Medulla oblongata (tissue), 1 donor: ENCODE data around the gene ASB4.
"Not testable (repeated sequence)": the region's sequence is repeated elsewhere in the genome, so short reads cannot be mapped to it uniquely, and the experiment has no call there.

Experiments used
- DNase-seq: peaks from one replicate; pipeline ENCODE4 v3.0.0-alpha.2; 2015; ENCODE audit errors: extremely low spot score

Gene ASB4

DNA sequence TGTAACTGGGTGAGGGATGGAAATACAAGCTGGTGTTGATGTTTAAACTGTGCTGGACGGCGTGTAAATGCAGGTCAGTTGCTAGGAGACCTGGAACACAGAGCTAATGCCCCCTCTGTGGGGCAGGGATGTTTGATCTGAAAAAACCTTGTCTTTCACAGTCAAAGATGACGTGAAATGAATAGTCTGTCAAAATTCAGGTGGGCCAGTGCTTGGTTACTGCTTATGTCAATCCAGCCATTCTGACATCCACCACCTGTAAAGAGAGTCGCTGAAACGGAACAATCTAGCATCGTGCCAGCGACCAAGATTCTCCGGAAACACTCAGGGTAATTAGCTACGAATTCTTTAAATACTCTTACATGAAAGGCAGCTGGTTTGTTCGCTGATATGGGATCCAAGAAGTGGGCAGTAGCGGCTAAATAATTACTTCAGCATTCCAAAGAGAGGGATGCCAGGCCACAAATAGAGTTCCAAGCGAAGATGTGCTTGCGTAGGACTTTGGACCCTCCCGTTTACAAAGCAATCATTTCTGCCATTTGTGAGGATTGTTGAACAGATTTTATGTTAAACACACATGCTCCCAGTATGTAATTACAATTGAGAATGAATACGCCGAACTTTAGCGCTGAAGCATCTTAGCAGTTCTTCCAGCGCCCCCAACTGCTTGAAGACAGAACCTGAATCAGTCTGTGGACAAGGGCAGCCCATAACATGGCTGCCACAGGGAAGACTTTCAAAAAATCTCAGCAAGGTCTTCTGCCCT, 7.3 kb upstream of the ASB4 start:
- DNase-seq = peak; percentile 70

DNA sequence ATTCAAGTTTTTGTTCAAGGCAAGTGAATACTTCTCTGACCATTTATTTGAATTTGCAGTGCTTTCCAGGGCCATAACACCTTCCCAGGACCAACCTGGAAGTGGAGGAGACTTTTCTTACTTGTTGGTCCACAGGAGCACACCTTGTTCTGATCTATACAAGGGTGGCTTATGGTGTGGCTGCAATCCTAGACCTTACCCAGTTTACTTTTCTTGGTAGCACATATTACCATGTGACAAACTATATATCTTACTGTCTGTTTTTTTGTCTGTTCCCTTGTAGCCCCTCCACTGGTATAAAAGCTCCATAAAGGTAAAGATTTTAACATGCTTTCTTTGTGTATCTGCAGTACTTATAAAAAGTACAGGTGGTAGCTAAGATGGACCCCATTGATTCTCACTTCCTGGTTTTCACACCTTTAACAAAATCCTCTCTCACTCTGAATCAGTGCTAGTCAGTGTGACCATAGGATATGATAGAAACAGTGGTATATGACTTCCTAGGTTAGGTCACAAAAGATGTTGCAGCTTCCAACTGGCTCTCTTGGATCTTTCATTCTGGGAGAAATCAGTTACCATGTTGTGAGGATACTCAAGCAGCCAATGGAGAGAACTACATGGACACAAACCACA, 5.6 kb upstream of the ASB4 start:
- DNase-seq = no peak

DNA sequence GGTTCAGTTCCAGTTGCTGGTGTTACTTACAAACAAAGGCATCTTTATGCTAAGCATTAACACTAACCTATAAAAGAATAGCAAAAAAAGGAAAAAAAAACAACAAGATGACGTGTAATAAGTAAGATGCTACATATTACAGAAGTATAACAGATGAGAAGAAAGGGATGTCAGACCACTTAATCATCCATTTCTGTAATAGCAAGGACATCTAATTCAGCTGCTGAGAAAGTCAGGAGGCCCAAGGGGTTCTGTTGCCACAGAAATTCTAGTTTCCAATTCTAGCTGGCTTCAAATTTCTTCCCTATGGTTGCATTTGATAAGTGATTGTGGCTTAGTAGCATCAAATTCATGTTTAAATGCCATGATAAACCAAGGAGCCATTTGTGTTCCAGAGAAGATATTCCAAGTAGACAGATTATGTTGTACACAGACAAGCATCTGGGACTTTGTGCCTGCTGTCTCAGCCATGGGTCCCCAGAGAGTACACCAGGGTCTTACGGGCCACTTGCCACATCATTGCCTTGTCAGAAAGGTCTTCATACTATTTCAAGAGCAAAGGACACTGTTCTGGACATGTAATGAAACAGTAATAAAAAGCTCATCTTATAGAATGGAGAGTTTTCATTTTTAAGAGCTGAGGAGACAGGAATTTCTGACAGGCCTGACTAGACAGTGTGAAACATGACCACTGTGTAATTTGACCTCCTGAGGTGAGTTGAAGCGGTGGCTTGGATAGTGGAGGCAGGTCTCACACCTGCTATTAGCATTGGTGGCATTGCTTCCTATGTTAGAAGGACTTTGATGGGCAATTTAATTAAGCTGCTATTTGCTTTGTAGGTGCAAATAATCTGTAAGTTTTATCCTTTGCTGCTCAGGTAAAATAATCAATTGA, 4.2 kb upstream of the ASB4 start:
- no peak for DNase-seq

DNA sequence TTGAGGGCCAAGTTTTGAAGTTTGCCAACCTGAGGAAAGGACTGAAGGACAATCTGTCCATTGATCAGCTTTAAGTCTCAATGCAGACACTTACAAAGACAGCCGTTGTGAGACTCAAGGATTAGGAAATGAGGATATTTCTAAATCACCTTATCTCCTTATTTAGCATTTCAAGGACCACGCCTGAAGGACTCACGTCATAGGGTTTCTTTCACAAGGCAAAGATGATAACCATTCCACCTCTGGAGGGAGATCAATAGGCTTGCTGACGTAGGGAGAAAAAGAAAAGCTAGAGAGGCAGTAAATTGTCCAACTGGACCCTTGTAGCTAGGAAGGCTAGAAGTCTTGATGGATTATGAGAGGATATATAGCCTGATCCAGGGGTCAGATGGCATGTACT, 3.3 kb upstream of the ASB4 start:
- no peak for DNase-seq

GRCh38 chr7:95490231-95490762, 4.6 kb downstream of the ASB4 start:
- DNase-seq = no peak

GRCh38 chr7:95491201-95491600, 5.5 kb downstream of the ASB4 start:
- DNase-seq = no peak

GRCh38 chr7:95491634-95492314, 6.0 kb downstream of the ASB4 start:
- no peak for DNase-seq

- DNase-seq = no peak
Measured at GRCh38 chr7:95493247-95493646, 7.5 kb downstream of the ASB4 start.

GRCh38 chr7:95493844-95494243, 8.1 kb downstream of the ASB4 start:
- no peak for DNase-seq

DNA sequence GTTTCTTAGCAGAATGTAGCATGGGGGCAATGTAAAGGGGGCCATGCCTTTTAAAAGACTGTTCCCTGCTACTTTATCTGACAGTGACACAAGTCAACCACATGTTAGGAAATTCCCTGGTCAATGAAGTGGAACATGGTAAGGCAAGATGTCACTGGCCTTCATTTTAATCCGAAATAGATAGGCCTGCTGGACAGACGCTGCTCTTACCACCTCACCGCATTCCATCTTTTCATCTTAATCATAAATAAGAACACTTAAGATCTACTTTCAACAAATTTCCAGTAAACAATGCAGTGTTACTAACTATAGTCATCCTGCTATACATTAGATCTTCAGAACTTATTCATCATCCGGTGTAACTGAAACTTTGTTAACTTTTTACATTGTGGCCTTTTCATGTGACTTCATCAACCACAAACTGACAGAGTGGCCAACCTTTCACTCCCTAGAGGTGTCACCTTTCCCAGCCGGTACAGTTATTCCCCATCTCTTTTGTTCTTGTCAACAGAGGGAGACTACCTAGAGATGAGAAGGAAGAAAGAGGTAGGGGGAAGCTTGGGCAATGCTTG, 15.6 kb downstream of the ASB4 start:
- no peak for DNase-seq

- no peak for DNase-seq
Measured at GRCh38 chr7:95502403-95502802, 16.7 kb downstream of the ASB4 start.

GRCh38 chr7:95503271-95504131, 17.8 kb downstream of the ASB4 start:
- no peak for DNase-seq

DNA sequence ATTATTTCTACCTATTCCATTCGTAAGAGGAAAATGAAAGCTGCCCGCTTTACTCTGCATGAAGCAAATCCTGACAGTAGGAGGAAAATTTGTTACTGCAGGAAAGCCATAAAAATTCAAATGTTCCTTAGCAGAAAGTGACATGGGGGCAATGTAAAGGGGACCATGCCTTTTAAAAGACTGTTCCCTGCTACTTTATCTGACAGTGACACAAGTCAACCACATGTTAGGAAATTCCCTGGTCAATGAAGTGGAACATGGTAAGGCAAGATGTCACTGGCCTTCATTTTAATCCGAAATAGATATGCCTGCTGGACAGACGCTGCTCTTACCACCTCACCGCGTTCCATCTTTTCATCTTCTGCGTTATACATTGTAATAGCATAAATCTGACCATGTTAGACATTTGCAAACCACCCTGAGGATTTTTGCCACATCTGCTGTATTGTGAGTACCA, 18.4 kb downstream of the ASB4 start:
- DNase-seq = not testable (repeated sequence)

DNA sequence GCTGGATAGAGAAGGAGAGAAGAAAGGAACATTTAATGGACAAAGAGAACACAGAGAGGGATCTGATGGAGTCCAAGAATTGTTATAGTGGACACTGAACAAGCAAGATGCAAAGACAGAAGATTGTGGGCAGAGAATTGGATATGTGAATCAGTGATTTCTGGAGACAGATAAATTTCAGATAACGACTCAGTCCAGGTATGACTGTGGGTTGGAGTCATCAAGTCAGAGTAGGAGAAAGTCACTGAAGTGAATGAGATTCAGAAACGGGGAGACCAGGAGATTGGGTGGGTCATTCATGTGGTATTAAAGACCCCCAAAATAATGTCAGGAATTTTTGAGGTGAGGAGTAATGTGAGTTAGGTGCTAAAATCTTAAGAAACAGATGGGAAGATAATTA, 23.0 kb downstream of the ASB4 start:
- DNase-seq = no peak

GRCh38 chr7:95509199-95509598, 23.5 kb downstream of the ASB4 start:
- DNase-seq = peak; percentile 69

GRCh38 chr7:95511716-95512260, 26.0 kb downstream of the ASB4 start:
- peak; percentile 95 for DNase-seq

DNA sequence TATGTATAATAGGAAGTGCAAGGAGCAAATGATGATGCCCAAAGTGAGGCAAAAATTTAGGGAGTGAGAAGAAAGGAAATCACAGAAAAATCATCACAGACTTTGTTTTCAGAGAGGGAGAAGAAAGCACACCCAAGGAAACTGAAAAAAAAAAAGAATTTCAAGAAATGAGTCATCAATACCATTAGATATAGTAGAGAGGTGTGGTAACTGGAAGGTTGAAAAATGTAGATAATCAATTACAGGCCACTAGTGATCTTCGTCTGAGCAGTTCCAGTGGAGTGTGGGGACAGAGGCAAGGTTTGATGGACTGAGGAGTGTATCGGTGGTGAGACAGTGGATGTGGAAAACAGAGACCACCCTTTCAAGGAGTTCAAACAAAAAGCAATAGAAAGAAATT, 31.7 kb downstream of the ASB4 start:
- no peak for DNase-seq

GRCh38 chr7:95517870-95518269, 32.1 kb downstream of the ASB4 start:
- no peak for DNase-seq

GRCh38 chr7:95520136-95520535, 34.4 kb downstream of the ASB4 start:
- peak; percentile 64 for DNase-seq

DNA sequence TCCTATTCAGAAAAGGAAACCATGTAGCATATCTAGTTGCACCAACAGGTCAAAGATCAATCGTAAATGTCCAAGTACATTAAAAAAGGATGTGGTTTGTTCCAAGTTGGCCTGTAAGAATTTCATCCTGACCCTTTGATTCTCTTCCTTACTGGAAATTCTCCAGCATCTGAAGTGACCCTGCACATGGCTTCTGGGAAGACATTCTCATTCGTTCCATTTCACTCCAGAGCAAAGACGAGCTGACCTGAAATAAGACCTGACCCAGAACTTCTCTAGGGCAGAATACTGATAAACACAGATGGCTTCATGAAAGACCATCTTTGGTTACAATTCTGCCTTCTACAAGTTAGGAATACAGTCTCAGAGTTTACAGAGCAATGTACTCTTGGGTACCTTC, 39.8 kb downstream of the ASB4 start:
- no peak for DNase-seq
